Stimulated activated CD8-positive, alpha-beta memory T cell treated with anti-CD3 and anti-CD28 coated beads, Interleukin-12 subunit alpha, Interleukin-12 subunit beta, amount 100 ng/mL, for 1 hour (primary cell): Measurements from ENCODE around the gene FTSJ3.
"Not testable (repeated sequence)": the region's sequence is repeated elsewhere in the genome, so short reads cannot be mapped to it uniquely, and the experiment has no call there.

Source experiments
- DNase-seq: peaks from one replicate; pipeline ENCODE4 v3.0.0-alpha.2; 2020; ENCODE audit warnings: low read depth

Gene FTSJ3

GRCh38 chr17:63843387-63843888 is 16.0 kb upstream of the FTSJ3 start:
- not testable (repeated sequence) for DNase-seq

- peak; percentile 97 for DNase-seq
Observed at GRCh38 chr17:63842540-63843386, 15.3 kb upstream of the FTSJ3 start, which contains the start of gene SMARCD2. Gene SMARCD2 (minus strand): TSS chr17:63842685. CDS start chr17:63842674, 11 bp downstream.

- DNase-seq = no peak
Observed at GRCh38 chr17:63842173-63842539, 14.7 kb upstream of the FTSJ3 start.

- DNase-seq = no peak
Observed at GRCh38 chr17:63841350-63842172, 14.1 kb upstream of the FTSJ3 start.

GRCh38 chr17:63840591-63841349 is 13.3 kb upstream of the FTSJ3 start:
- no peak for DNase-seq

- no peak for DNase-seq
Observed at GRCh38 chr17:63838631-63839171, 11.2 kb upstream of the FTSJ3 start.

GRCh38 chr17:63837962-63838600 is 10.6 kb upstream of the FTSJ3 start:
- no peak for DNase-seq

GRCh38 chr17:63837480-63837879 is 10.0 kb upstream of the FTSJ3 start:
- no peak for DNase-seq

GRCh38 chr17:63836811-63837210 is 9.3 kb upstream of the FTSJ3 start:
- no peak for DNase-seq

- no peak for DNase-seq
Observed at GRCh38 chr17:63835167-63835720, 7.8 kb upstream of the FTSJ3 start.

- no peak for DNase-seq
Observed at GRCh38 chr17:63834431-63835166, 7.1 kb upstream of the FTSJ3 start.

- DNase-seq = no peak
Observed at GRCh38 chr17:63833741-63834373, 6.4 kb upstream of the FTSJ3 start.

- no peak for DNase-seq
Observed at GRCh38 chr17:63833026-63833740, 5.7 kb upstream of the FTSJ3 start.

GRCh38 chr17:63832455-63832854 is 5.0 kb upstream of the FTSJ3 start:
- DNase-seq = no peak

- no peak for DNase-seq
Observed at GRCh38 chr17:63832014-63832413, 4.6 kb upstream of the FTSJ3 start.

GRCh38 chr17:63831505-63831904 is 4.0 kb upstream of the FTSJ3 start:
- DNase-seq = no peak

- no peak for DNase-seq
Observed at GRCh38 chr17:63830904-63831491, 3.5 kb upstream of the FTSJ3 start.

GRCh38 chr17:63830278-63830677 is 2.8 kb upstream of the FTSJ3 start:
- DNase-seq = no peak

GRCh38 chr17:63828936-63829335 is 1.5 kb upstream of the FTSJ3 start:
- no peak for DNase-seq
